H1 (cell line): ENCODE measurements around the gene PTPN12. TPM values are rescaled to one million over a fixed set of nuclear protein-coding genes. Genes with fewer than 3 reads are reported as not detected.

ENCODE experiments used
- BCL11A ChIP-seq, 2 experiments: IDR thresholded peaks; one replicate each; pipeline ENCODE4 v1.6.1; 2011; ENCODE audit warnings: low read depth in 2 of 2, low read length in 2 of 2, mild to moderate bottlenecking in 2 of 2
- CEBPB ChIP-seq: IDR thresholded peaks from 2 replicates; pipeline ENCODE4 v1.6.1; 2012; ENCODE audit warnings: low read depth, low read length
- HDAC6 ChIP-seq: IDR thresholded peaks from one replicate; pipeline ENCODE4 v1.7.1; 2012; ENCODE audit warnings: low read depth, mild to moderate bottlenecking, inconsistent platforms, low read length, moderate library complexity
- MAFK ChIP-seq: IDR thresholded peaks from 2 replicates; pipeline ENCODE4 v1.6.1; 2012; ENCODE audit warnings: low read depth, mild to moderate bottlenecking, improper control_type of control experiment, low read length
- SAP30 ChIP-seq: fragments of 300-600 bp; sonication (generic); IDR thresholded peaks from 2 replicates; pipeline ENCODE4 v1.7.1; 2012; ENCODE audit warnings: low read length, moderate library complexity, mild to moderate bottlenecking, inconsistent platforms; ENCODE audit not compliant: insufficient read depth, insufficient replicate concordance
- polyA plus RNA-seq, 7 experiments: library from polyadenylated mRNA; depleted of rRNA in 3 of 7; stranded (reverse) in 5 of 7; unstranded in 2 of 7; fragments of >200 nt in 5 of 7; fragments of 200-250 nt in 2 of 7; gene quantifications; 1 replicate in 5 of 7; 2 replicates in 1 of 7; 4 replicates in 1 of 7; pipeline versions ENCODE4 v1.2.1 to v1.2.3, GENCODE V29; 2011 to 2013; ENCODE audit warnings: missing spikeins in 2 of 7, mixed read lengths in 2 of 7
- total RNA-seq: library from RNA; stranded (reverse); fragmentation: NEBNext Ultra II Directional; extraction: Animal tissue kit (Norgen Biotek cat#: 25700); gene quantifications from 2 replicates; pipeline ENCODE4 v1.2.1, GENCODE V29; 2021
- TF ChIP-seq, protein P1 (sequence below): fragments of 300-600 bp; sonication (generic); IDR thresholded peaks from 2 replicates; pipeline ENCODE4 v1.7.1; 2012; ENCODE audit warnings: low read length, moderate library complexity, mild to moderate bottlenecking, inconsistent platforms; ENCODE audit not compliant: insufficient replicate concordance
- TF ChIP-seq, protein P2 (sequence below): IDR thresholded peaks from 2 replicates; pipeline ENCODE4 v1.6.1; 2012; ENCODE audit warnings: low read length, inconsistent platforms

Gene PTPN12
- total and polyA plus RNA-seq, 2 of the 8 experiments (the other 6 are each of a cell fraction or from before 2014, with no cell fraction given) = 39.7 to 132 TPM

DNA sequence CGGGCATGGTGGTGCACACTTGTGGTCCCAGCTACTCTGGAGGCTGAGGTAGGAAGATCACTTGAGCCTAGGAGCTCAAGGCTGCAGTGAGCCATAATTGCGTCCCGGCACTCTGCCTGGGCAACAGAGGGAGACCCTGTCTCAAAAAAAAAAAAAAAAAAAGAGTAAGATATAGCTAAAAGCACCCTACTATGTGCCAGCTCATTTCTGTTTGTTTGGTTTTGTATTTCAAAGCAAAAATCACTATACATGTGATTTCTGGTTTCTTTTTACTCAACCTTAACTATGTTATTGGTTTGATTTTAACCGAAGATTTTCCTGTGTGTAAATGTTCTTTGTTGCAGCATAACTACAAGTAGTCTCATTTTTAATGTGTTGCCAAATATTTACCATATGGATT is 92.7 kb downstream of the PTPN12 start (continued):
- TF ChIP-seq, protein P1, sequence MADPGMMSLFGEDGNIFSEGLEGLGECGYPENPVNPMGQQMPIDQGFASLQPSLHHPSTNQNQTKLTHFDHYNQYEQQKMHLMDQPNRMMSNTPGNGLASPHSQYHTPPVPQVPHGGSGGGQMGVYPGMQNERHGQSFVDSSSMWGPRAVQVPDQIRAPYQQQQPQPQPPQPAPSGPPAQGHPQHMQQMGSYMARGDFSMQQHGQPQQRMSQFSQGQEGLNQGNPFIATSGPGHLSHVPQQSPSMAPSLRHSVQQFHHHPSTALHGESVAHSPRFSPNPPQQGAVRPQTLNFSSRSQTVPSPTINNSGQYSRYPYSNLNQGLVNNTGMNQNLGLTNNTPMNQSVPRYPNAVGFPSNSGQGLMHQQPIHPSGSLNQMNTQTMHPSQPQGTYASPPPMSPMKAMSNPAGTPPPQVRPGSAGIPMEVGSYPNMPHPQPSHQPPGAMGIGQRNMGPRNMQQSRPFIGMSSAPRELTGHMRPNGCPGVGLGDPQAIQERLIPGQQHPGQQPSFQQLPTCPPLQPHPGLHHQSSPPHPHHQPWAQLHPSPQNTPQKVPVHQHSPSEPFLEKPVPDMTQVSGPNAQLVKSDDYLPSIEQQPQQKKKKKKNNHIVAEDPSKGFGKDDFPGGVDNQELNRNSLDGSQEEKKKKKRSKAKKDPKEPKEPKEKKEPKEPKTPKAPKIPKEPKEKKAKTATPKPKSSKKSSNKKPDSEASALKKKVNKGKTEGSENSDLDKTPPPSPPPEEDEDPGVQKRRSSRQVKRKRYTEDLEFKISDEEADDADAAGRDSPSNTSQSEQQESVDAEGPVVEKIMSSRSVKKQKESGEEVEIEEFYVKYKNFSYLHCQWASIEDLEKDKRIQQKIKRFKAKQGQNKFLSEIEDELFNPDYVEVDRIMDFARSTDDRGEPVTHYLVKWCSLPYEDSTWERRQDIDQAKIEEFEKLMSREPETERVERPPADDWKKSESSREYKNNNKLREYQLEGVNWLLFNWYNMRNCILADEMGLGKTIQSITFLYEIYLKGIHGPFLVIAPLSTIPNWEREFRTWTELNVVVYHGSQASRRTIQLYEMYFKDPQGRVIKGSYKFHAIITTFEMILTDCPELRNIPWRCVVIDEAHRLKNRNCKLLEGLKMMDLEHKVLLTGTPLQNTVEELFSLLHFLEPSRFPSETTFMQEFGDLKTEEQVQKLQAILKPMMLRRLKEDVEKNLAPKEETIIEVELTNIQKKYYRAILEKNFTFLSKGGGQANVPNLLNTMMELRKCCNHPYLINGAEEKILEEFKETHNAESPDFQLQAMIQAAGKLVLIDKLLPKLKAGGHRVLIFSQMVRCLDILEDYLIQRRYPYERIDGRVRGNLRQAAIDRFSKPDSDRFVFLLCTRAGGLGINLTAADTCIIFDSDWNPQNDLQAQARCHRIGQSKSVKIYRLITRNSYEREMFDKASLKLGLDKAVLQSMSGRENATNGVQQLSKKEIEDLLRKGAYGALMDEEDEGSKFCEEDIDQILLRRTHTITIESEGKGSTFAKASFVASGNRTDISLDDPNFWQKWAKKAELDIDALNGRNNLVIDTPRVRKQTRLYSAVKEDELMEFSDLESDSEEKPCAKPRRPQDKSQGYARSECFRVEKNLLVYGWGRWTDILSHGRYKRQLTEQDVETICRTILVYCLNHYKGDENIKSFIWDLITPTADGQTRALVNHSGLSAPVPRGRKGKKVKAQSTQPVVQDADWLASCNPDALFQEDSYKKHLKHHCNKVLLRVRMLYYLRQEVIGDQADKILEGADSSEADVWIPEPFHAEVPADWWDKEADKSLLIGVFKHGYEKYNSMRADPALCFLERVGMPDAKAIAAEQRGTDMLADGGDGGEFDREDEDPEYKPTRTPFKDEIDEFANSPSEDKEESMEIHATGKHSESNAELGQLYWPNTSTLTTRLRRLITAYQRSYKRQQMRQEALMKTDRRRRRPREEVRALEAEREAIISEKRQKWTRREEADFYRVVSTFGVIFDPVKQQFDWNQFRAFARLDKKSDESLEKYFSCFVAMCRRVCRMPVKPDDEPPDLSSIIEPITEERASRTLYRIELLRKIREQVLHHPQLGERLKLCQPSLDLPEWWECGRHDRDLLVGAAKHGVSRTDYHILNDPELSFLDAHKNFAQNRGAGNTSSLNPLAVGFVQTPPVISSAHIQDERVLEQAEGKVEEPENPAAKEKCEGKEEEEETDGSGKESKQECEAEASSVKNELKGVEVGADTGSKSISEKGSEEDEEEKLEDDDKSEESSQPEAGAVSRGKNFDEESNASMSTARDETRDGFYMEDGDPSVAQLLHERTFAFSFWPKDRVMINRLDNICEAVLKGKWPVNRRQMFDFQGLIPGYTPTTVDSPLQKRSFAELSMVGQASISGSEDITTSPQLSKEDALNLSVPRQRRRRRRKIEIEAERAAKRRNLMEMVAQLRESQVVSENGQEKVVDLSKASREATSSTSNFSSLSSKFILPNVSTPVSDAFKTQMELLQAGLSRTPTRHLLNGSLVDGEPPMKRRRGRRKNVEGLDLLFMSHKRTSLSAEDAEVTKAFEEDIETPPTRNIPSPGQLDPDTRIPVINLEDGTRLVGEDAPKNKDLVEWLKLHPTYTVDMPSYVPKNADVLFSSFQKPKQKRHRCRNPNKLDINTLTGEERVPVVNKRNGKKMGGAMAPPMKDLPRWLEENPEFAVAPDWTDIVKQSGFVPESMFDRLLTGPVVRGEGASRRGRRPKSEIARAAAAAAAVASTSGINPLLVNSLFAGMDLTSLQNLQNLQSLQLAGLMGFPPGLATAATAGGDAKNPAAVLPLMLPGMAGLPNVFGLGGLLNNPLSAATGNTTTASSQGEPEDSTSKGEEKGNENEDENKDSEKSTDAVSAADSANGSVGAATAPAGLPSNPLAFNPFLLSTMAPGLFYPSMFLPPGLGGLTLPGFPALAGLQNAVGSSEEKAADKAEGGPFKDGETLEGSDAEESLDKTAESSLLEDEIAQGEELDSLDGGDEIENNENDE = no peak
- TF ChIP-seq SAP30 = no peak
- TF ChIP-seq HDAC6 = no peak
- no peak for TF ChIP-seq CEBPB
- TF ChIP-seq, protein P2, sequence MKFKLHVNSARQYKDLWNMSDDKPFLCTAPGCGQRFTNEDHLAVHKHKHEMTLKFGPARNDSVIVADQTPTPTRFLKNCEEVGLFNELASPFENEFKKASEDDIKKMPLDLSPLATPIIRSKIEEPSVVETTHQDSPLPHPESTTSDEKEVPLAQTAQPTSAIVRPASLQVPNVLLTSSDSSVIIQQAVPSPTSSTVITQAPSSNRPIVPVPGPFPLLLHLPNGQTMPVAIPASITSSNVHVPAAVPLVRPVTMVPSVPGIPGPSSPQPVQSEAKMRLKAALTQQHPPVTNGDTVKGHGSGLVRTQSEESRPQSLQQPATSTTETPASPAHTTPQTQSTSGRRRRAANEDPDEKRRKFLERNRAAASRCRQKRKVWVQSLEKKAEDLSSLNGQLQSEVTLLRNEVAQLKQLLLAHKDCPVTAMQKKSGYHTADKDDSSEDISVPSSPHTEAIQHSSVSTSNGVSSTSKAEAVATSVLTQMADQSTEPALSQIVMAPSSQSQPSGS = no peak
- no peak for TF ChIP-seq BCL11A (IDR thresholded peaks at IDR 0.05; ENCODE audit: low read depth in 2 of 2, low read length in 2 of 2)
- no peak for TF ChIP-seq MAFK
